ENCODE data around the gene CREB3L2.
"Not testable (repeated sequence)": the region's sequence is repeated elsewhere in the genome, so short reads cannot be mapped to it uniquely, and the experiment has no call there.

The CREB3L2 gene, protein sequence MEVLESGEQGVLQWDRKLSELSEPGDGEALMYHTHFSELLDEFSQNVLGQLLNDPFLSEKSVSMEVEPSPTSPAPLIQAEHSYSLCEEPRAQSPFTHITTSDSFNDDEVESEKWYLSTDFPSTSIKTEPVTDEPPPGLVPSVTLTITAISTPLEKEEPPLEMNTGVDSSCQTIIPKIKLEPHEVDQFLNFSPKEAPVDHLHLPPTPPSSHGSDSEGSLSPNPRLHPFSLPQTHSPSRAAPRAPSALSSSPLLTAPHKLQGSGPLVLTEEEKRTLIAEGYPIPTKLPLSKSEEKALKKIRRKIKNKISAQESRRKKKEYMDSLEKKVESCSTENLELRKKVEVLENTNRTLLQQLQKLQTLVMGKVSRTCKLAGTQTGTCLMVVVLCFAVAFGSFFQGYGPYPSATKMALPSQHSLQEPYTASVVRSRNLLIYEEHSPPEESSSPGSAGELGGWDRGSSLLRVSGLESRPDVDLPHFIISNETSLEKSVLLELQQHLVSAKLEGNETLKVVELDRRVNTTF

DNA sequence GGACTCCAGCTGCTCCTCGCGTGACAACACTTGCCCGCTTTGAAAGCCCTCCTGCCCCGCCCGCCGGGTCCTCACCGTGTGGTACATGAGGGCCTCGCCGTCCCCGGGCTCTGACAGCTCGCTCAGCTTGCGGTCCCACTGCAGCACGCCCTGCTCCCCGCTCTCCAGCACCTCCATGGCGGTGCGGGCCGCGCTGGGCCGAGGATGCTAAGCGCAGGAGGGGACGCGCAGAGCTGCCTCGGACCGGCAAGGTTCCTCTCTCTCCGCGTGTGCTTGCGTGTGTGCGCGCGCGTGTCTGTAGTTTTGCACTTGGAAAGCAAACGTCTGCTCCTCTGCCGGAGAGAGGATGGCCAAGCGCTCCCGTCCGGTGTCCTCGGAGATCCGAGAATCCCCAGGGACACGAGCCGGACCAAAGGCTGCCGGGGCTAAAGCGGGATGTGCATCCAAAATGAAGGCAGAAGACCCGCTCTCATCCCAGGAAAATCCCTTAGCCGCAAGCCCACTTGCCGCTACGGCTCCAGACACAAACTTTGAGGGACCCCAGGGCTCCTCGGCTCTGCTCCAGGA is at the start of gene CREB3L2:
CREB3L2 (minus strand) TSS at position 558 of the 567 bp plus-strand sequence; CDS start at position 177, 381 bp downstream.
- DNase-seq: peak; percentile 58

DNA sequence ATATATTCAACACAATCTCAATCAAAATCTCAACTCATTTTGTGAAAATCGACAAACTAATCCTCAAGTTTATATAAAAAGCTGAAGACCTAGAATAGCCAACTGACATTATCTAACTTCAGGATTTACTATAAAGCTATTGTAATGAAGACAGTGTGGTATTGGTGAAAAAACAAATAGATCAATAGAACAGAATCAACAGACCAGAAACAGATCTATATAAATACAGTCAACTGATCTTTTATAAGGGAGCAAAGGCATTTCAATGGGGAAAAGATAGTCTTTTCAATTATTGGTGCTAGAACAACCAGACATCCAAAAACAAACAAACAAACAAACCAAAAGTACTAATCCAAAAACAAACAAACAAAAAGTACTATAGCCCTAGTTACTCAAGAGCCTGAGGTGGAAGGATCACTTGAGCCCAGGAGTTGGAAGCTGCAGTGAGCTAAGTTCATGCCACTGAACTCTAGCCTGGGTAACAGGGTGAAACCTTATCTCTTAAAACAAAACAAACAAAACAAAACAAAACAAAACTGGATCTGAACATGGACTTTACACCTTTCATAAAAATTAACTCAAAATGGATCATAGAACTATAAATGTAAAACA is 47.7 kb upstream of the CREB3L2 start:
- no peak for DNase-seq

DNA sequence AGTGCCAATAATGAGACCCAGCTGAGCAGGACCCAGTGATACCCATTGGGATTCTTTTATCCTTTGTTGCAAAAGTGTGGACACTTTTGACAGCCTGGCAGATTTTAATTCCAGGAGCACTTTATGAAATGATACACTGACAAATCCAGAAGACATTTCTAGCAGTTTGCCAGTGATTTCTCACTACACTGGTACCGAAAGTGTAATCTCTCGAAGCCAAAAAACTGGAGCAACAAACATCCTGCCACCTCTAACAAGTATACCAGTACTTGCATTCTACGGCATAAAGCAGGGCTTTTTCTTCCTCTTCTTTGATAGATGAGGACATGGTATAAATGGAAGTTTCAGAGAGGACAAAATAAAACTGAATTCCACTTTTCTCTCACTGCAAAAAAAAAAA is 46.0 kb upstream of the CREB3L2 start:
- DNase-seq: no peak

DNA sequence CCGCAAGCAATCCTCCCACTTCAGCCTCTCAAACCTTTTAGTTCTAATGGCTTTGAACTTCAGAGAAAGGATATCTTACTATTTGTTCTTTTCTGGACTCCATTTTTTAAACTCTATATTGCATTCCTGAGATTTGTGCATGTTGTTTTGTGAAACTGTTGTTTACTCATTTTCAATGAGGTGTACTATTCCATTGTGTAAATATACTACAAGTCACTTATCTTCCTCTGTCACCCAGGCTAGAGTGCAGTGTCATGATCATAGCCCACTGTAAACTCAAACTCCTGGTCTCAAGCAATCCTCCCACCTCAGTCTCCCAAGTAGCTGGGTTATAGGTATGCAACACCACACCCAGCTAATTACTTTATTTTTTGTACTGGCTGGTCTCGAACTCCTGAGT is 43.0 kb upstream of the CREB3L2 start:
- no peak for DNase-seq

DNA sequence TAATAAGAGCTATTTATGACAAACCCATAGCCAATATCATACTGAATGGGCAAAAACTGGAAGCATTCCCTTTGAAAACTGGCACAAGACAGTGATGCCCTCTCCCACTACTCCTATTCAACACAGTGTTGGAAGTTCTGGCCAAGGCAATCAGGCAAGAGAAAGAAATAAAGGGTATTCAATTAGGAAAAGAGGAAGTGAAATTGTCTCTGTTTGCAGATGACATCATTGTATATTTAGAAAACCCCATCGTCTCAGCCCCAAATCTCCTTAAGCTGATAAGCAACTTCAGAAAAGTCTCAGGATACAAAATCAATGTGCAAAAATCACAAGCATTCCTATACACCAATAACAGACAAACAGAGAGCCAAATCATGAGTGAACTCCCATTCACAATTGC is 38.2 kb upstream of the CREB3L2 start:
- DNase-seq: not testable (repeated sequence)

DNA sequence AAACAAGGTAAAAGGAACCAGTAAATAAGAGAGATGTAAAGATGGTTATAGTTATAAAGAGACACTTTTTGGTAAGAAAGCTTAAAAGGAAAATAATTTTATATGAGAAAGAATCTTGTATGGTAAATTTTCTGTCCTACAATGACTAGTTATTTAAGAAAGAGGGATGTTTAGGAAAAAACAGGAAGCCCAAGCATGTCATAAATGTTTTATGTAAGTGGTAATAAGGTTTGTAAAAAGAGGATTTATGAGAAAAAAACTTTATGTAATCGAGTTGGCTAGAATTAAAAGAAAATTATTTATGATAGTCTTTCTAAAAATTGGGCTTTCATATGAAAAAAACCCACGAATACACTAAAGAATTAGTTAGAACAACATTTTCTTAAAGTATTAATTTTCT is 34.2 kb upstream of the CREB3L2 start:
- DNase-seq: no peak

DNA sequence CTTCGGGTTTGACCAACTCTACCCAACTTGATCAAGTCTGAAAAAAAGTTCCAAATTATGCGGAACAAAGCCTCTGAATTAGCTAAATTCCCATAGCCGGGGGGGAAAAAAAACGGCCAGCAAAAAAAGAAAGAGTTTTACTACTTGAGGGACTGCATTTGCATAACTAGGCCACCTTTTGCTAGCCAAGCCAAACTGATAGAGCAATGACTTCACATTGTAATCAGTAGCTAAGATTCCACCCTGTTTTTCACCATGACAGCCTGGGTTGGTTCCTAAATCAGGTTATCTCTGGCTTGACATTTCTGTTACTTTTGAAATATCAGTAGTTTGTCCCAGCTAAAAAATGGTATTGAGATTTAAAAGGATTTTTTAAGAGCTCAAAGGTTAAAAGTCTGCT is 31.4 kb upstream of the CREB3L2 start:
- DNase-seq: no peak

DNA sequence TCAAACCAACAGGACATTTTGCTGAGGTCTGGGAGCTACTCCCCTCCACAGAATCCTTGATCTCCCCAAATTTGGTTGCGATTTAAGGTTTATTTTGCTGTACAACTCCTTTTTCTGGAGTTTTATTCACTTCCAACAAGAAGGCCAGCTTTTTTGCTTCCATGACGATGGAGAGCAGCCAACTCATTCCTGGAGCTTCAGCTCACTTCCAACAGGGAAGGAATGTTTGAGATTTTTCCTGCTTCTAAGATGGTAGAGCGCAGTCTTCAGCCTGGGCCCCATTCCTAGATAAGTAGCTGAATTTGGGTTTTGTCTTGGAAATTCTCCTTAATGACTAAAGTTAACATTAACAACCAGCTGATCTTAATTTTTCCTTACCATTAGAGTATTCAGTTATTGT is 30.9 kb upstream of the CREB3L2 start:
- DNase-seq: no peak

DNA sequence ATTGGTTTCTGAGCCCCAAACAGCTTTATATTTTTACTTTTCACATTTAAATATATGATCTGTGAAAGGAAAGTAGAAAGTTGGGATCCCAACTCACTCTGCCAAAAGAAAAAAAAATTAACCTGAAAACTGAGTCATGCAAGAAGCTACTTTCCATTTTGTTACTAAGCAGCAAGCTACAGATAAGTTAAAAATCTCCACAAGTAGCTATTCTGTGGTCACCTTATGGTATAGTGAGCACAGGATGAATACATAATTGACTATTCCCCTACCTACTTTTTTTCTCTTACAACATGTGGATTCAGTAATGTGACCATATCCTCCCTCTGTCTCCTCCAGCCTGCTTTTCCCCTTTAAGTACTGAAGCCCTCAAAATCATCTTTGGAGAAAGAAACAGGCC is 30.3 kb upstream of the CREB3L2 start:
- no peak for DNase-seq

DNA sequence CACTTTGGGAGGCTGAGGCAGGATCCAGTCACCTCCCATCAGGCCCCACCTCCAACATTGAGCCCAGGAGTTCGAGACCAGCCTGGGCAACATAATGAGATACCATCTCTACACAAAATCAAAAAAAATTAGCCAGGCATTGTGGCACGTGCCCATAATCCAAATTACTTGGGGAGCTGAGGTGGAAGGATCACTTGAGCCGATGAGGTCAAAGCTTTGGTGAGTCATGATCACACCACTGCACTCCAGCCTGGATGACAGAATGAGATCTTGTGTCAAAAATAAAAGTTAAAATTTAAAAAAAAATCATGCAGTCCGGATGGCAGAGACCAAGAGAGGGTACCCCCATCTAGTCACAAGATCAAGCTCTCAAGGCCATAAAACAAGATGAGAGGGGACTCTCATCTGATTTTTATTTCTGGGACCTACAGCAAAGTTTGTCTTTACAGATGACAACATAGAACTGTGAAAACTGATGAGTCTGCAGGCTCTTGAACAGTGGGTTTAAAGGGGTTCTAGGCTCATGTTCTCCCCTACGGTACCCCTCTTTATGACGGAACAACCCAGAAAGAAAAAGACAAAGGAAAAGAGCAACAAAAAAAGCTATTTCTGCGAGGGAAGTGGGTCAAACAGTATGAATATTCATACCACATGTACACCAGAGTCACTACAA is 28.9 kb upstream of the CREB3L2 start:
- no peak for DNase-seq

DNA sequence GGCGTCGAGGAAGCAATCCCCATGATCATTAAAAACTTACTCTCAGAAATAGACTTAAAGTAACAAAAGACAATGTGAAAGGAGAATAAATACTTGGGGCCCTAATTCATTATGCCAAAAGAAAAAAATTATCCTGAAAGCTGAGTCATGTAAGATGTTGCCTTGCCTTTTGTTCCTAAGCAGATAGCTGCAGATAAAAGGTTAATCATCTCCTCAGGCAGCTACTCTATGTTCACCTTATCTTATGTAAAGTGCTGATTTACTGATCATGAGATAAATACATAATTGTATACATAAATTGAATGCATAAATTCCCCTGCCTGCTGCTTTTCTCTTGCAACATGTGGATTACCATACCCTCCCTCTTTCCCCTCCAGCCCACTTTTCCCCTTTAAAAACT is 28.1 kb upstream of the CREB3L2 start:
- DNase-seq: no peak

DNA sequence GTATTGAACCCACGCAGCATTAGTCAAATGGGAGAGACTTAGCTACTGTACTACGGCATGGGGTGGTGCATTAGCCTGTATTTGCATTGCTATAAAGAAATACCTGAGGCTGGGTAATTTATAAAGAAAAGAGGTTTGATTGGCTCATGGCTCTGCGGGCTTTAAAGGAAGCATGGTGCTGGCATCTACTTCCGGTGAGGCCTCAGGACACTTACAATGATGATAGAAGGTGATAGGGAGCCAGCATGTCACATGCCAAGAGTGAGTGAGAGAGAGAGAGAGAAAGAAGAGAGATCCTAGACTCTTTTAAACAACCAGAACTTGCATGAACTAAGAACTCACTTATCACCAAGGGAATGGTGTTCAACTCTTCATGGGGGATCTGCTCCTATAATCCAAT is 27.2 kb upstream of the CREB3L2 start:
- DNase-seq: no peak

DNA sequence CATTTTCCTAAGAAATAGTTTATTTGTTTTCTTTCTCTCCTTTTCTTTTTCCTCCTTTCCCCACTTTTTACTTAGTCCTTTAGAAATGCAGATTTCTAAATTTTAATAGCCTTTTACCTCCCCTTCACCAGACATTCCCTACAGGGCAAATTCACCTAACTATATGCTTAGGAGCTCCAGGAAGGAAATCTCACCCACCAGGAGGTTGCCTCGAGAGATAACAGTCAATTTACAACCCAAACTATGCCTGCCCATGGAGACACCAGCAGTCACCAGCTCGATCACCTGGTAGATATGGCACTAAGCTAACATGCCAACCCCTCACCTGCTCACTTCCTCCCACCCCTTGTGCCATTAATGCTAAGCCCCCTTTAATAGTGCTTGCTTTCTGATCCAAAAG is 25.2 kb upstream of the CREB3L2 start:
- DNase-seq: no peak

DNA sequence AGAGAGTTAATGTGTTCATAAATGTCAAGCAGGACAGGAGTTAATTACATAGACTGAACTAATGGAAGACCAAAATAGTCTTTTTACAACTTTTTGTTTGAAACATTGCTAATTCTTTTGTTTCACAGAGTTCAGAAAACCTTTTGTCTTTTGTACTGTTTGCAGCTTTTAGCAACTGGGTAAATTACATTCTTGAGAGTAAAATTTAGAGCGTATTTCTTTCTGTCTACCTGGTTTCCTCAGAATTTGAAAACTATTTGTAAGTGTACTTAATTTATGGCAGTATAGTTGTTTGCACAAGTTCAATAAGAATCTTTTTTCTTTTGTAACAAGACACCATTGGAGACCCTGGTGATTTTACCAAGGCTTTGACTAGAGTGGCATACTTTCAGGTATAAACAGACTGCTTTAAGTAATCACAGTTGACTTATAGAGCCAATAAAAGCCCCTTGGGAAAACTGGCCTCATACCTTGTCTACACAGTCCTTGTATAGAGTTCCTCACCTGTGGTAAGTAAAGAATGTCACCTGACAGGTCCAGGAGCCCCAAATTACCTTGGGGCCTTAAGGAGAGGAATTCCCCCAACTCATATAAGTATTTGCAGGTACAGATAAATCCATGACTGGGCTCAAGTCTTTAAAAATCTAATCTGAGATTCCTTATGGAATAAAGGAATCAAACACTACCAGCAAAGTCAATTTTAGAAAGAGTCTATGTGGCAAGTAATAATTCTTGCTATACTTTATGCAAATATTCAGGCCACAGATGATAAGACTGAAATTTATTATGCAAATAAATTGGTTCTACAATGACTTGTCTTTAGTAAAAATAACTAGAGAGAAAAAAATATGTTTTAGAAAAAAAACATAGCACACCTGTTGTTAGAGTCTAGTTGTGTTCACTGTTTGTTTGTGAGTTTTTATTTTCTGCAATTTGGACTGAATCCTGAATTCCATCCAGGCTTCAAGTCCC is 23.6 kb upstream of the CREB3L2 start:
- no peak for DNase-seq

DNA sequence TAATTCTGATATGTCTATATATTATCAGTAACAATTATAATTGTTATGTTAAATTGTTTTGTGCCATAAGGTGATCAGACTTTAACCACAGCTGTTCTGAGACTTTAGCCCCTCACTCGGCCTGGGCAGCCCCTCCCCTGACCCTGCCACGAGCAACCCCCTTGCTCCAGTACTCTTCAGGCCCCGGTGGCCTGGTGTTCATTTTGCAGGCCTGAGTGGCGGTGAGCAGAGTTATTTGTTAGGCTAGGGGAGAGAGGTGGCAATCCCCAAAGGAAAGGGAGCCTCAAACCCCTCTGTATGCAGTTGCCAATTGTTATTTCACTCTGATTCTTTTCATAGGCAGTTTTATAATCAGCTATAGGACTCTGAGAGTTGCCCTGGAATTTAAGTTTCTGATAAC is 22.9 kb upstream of the CREB3L2 start:
- no peak for DNase-seq

DNA sequence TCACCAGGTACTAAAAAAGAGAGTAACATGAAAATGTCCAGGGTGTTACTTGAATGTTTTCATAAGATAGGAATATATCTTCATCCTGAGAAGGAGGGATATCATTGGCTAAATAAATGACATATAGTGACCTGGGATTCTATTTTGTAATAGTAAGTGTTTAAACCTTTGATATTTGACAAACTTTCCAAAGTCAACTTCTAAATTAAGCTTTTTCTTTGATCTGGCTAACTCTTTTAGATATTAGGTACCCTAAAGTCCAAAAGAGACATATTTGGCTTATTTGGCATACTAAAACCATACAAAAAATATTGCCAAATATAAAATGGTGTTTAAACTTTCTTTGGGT is 22.4 kb upstream of the CREB3L2 start:
- DNase-seq: no peak

DNA sequence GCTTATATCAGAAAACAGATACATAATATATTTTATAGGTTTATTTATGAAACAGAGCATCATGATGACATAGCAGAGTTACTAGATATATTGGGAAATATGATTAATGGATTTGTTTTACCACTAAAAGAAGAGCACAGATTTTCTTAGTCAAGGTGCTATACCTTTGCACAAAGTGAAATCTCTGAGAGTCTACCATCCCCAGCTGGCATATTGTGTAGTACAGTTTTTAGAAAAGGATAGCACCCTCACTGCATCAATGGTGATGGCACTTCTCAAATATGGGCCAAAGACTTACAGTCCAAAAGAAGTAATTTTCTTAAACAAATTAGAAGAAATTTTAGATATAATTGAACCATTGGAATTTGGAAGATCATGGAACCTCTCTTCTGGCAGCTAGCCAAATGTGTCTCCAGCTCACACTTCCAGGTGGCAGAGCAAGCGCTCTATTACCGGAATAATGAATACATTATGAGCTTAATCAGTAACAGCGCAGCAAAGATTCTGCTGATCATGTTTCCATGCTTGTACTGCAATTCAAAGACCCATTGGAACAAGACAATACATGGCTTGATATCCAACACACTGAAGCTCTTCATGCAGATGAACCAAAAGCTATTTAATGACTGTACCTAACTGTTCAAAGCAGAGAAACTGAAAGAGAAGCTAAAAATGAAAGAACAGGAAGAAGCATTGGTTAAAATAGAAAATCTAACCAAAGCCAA is 21.9 kb upstream of the CREB3L2 start:
- no peak for DNase-seq

DNA sequence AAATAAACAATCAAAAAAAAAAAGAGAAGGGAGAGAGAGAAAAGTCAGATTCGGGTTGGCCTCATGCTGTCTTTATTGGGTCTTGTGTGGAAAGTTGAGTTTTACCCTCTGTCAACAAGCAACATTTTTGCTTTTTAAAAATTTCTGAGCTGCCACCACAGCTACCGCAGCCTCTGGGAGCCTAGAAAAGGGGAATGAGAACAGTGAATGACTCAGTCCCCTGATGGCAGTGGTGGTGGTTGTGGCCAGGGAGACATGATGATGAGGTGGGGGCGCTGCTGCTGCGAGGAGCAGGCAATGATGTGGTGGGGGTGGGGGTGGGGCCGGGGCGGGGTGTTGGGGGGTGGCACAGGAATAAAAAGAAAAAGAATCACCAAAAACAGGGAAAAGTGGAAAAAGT is 20.0 kb upstream of the CREB3L2 start:
- no peak for DNase-seq

DNA sequence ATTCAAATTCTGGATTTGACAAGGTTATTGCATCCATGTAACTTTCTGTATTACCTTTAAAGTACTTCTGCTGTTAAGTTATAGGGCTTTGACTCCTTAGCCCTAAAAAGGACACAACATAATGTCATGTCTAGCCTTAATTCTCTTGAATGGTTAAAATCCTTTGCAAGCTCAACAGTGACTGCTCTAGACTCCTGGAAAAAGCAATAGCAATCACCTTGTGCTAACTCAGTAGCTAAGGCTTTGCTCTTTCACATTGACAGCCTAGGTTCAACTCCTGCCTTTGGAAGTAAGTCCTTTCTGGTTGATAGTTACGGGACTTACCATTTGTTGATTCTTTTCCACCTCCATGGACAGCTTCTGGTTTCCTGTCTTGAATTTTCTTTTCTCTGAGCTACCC is 16.1 kb upstream of the CREB3L2 start:
- no peak for DNase-seq

DNA sequence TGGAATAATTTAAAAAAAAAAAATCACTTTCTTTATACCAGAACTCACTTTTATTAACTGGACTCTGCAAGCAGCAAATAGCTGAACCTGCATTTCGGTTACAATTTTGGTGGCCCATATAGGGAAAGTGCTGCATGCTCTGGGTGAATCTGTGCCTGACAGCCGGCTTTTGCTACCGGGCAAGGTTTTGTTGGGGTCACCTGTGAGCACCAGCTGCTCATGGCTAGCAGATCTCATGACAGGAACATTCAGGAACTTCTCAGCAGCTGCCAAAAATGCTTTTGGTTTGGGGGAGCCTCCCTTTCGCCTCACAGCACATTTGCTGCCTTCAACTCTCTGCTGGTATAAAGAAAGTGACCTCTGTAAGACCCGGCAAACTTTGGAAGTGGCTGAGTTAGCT is 13.2 kb upstream of the CREB3L2 start:
- DNase-seq: no peak

DNA sequence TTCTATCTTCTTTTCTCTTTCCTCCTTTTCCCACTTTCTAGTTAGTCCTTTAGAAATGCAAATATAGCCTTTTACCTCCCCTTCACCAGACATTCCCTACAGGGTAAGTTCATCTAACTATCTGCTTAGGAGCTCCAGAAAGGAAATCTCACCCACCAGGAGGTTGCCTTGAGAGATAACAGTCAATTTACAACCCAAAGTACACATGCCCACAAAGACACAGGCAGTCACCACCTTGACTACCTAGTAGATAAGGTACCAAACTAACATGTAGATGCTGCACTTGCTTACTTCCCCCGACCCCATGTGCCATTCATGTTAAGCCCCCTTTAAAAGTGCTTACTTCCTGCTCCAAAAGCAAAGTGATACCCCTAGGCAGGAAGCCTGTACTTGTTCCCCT is 12.8 kb upstream of the CREB3L2 start:
- no peak for DNase-seq

DNA sequence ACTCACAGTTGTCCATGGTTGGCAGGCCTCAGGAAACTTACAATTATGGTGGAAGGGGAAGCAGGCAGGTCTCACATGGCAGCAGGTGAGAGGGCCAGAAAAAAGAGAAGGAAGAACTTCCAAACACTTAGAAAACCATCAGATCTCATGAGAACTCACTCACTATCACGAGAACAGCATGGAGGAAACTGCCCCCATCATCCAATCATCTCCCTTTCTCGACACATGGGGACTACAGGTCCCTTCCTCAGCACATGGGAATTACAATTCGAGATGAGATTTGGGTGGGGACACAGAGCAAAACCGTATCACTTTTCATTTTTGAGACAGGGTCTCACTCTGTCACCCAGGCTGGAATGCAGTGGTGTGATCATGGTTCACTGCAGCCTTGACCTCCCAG is 12.3 kb upstream of the CREB3L2 start:
- DNase-seq: not testable (repeated sequence)

All from NCI-H2107 (cell line).